Left ventricle myocardium inferior (tissue), 1 donor: ENCODE data around the gene TCF15. TPM values are rescaled to one million over a fixed set of nuclear protein-coding genes. Genes with fewer than 3 reads are reported as not detected.

Source experiments
- DNase-seq: peaks from one replicate; pipeline ENCODE4 v3.0.0-alpha.2; 2020
- H3K27ac ChIP-seq: fragments of 200-600 bp; replicated peaks from 2 replicates; pipeline ENCODE4 v1.8.0; 2021
- H3K27me3 ChIP-seq: fragments of 200-600 bp; 2 replicates; pipeline ENCODE4 v1.8.0; 2021; ENCODE audit warnings: low read depth
- H3K36me3 ChIP-seq: fragments of 200-600 bp; 2 replicates; pipeline ENCODE4 v1.8.0; 2021
- H3K4me1 ChIP-seq: fragments of 200-600 bp; 2 replicates; pipeline ENCODE4 v1.8.0; 2021
- H3K4me3 ChIP-seq: fragments of 200-600 bp; 2 replicates; pipeline ENCODE4 v1.8.0; 2021; ENCODE audit warnings: mild to moderate bottlenecking, moderate library complexity
- H3K9me3 ChIP-seq: fragments of 200-600 bp; replicated peaks from 2 replicates; pipeline ENCODE4 v1.8.0; 2021
- intact Hi-C: fragments of 100-400 bp; cut with micrococcal nuclease; formaldehyde crosslinking; loops from one replicate; pipeline ENCODE4 v1.11.0; 2022
- total RNA-seq: library from RNA; stranded (reverse); fragmentation: NEBNext Ultra II Directional; extraction: Animal tissue kit (Norgen Biotek cat#: 25700); gene quantifications from one replicate; pipeline ENCODE4 v1.2.1, GENCODE V29; 2021
- TF ChIP-seq, protein P1 (sequence below): fragments of 200-600 bp; IDR thresholded peaks from 2 replicates; pipeline ENCODE4 v1.8.0; 2021; ENCODE audit warnings: antibody characterized with exemption, mild to moderate bottlenecking, borderline replicate concordance
- donor health status: DM: no; HTN: yes; CAD: no; lungs with severe emphysema.

Gene TCF15
- total RNA-seq, 1 donor from 2014 or later = 11.1 TPM

DNA sequence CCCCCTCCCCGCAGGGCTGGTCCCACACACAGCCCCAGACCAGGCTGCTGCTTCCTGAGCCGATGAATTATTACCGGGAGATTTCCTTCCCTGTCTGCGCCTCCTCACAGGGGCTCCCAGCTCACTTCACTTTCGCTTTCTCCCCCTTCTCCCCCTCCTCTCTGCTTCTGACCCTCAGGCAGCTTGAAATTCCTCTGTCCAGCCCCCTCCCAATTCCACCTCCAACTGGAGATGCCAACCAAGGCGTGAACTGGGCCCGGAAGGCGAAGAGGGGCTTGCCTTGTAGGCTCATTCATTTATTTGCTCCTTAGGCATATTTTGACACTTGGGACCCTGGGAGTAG, 1.7 kb upstream of the TCF15 start:
- peak overlapping the region; percentile 80 for H3K4me3 ChIP-seq

DNA sequence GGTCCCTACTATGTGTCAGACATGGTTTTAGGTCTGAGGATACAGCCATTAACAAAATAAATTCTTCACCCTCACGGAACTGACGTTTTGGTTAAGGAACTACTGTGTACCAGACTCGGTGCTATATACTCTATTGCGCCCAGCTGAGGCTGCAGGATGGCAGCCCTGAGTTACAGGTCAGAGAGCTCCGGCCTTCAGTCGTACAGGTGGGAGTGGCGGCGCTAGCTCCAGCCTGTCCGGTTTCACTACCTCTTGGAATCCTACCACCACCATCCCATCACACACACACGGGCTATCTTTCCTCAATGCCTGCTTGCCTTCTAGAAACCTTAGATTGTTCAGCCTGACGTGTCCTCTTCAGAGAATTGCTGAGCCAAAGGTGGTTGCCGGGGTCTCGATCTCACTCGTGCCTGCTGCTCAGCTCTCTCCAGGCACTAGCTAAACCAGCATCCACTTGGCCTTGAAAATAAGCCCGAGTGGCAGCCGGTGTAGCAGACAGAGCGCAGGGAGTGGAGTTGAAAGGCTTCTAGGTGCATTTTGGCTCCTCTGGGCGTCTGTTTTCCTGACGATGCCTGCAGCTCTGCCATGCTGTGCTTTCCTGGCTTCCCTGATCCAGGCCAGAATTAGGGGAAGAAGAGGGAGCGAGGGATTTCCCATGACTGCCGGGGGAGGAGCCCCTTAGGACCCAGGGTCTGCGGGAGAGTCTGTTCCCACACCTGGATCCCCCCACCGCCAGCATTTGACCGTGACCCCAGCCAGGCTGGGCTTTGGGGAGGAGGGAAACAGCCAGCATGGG, 1.1 kb upstream of the TCF15 start:
- intact Hi-C loops = loop anchor here (5.0 kb wide), 1 partner anchor 49 kb away; no protein-coding TSS in a partner anchor
- H3K36me3 ChIP-seq = peaks cover 5% of the 10 kb centered on the region

More for the DNA sequence above, 1.7 kb upstream of the TCF15 start:
- intact Hi-C loops = loop anchor here (5.0 kb wide), 1 partner anchor 50 kb away; no protein-coding TSS in a partner anchor
- H3K9me3 ChIP-seq = no peaks in the 10 kb centered on the region
- peak overlapping the region; percentile 60 for H3K27ac ChIP-seq
- TF ChIP-seq, protein P1, sequence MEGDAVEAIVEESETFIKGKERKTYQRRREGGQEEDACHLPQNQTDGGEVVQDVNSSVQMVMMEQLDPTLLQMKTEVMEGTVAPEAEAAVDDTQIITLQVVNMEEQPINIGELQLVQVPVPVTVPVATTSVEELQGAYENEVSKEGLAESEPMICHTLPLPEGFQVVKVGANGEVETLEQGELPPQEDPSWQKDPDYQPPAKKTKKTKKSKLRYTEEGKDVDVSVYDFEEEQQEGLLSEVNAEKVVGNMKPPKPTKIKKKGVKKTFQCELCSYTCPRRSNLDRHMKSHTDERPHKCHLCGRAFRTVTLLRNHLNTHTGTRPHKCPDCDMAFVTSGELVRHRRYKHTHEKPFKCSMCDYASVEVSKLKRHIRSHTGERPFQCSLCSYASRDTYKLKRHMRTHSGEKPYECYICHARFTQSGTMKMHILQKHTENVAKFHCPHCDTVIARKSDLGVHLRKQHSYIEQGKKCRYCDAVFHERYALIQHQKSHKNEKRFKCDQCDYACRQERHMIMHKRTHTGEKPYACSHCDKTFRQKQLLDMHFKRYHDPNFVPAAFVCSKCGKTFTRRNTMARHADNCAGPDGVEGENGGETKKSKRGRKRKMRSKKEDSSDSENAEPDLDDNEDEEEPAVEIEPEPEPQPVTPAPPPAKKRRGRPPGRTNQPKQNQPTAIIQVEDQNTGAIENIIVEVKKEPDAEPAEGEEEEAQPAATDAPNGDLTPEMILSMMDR = no peak
- peaks cover 21% of the 10 kb centered on the region for H3K27me3 ChIP-seq
- peaks cover 50% of the 10 kb centered on the region for H3K4me1 ChIP-seq
- H3K36me3 ChIP-seq = peaks cover 5% of the 10 kb centered on the region
- DNase-seq = no peak

DNA sequence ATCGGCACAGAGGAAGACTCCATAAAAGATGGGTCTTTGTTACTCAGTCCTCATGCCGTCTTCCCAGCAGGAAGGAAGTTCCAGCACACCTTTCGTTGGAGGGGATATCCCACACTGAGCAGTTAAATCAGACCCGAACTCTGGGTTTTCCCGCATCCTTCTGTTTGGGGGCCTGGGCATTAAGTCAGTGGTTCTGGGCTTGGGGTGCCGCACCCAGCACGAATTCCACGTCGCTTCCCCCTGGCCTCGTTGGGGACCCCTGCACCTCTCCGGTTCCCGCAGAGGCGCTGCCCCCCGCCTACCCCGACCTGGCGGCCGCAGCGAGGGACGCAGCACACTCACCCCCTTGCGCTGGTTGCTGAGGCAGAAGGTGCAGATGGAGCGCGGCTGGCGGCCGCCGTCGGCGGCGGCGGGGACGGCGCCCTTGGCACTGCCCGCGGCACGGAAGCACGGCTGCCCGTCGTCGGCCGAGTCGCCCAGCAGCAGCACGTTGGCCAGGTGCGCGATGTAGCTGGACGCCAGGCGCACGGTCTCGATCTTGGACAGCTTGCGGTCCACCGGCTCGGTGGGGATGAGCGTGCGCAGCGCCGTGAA, 641 bp downstream of the TCF15 start:
- intact Hi-C loops = no loop called here
- Histone ChIP-seq H3K36me3 (peaks cover 5% of the 10 kb centered on the region), H3K4me3 (peak overlapping the region; percentile 80), H3K4me1 (peaks cover 74% of the 10 kb centered on the region), H3K9me3 (no peaks in the 10 kb centered on the region), H3K27me3 (peaks cover 21% of the 10 kb centered on the region), H3K27ac (peak overlapping the region; percentile 94)
- DNase-seq = no peak
- TF ChIP-seq, protein P1 = no peak

More for the DNA sequence above, 1.1 kb upstream of the TCF15 start:
- TF ChIP-seq, protein P1 = no peak
- DNase-seq = no peak
- Histone ChIP-seq H3K9me3 (no peaks in the 10 kb centered on the region), H3K27ac (peak overlapping the region; percentile 60), H3K4me3 (peak overlapping the region; percentile 80), H3K27me3 (peaks cover 21% of the 10 kb centered on the region), H3K4me1 (peaks cover 56% of the 10 kb centered on the region)

DNA sequence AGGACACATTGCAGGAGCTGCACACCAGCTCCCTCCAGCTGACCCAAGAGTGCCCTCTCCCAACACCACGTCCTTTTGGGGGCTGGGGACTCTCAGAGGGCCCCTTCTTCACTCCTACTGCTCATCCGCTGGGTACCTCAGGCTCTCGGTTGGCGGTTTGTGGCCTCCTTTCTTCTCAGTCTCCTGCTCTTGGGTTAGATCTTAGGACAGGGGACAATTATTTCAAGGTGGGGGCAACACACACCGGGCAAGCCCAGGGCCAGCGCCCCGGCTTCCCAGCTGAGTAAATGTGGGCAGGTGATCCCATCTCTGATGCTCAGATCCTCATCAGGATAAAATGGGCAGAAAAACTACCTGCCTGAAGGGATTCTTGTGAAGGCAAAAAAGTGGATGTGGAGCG, 1.1 kb downstream of the TCF15 start:
- Histone ChIP-seq H3K4me1 (peaks cover 78% of the 10 kb centered on the region), H3K36me3 (peaks cover 5% of the 10 kb centered on the region), H3K9me3 (no peaks in the 10 kb centered on the region), H3K4me3 (peak overlapping the region; percentile 80), H3K27me3 (peaks cover 21% of the 10 kb centered on the region), H3K27ac (peak overlapping the region; percentile 94)
- intact Hi-C loops = no loop called here
- no peak for DNase-seq
- TF ChIP-seq, protein P1 = no peak

- intact Hi-C loops = no loop called here
- peak; percentile 53 for DNase-seq
- H3K4me1 ChIP-seq = peaks cover 93% of the 10 kb centered on the region
- peaks cover 5% of the 10 kb centered on the region for H3K36me3 ChIP-seq
- TF ChIP-seq, protein P1 = no peak
- H3K27ac ChIP-seq = peak overlapping the region; percentile 94
- H3K27me3 ChIP-seq = peaks cover 21% of the 10 kb centered on the region
- peak overlapping the region; percentile 80 for H3K4me3 ChIP-seq
- no peaks in the 10 kb centered on the region for H3K9me3 ChIP-seq
Observed at GRCh38 chr20:607476-607875, 2.6 kb downstream of the TCF15 start.
